Gastroesophageal sphincter (tissue), 4 donors: Measurements from ENCODE around the gene FBXO11. TPM values are rescaled to one million over a fixed set of nuclear protein-coding genes. Genes with fewer than 3 reads are reported as not detected.
"Not testable (repeated sequence)": the region's sequence is repeated elsewhere in the genome, so short reads cannot be mapped to it uniquely, and the experiment has no call there.

Source experiments
- ATAC-seq: fragments of 150-250 bp; one replicate; pipeline ENCODE4 v1.9.1; 2016; ENCODE audit warnings: mild to moderate bottlenecking, moderate library complexity
- H3K27ac ChIP-seq, 4 donors: fragments of 200-600 bp; sonication (generic) in 3 of 4; 1 replicate in 3 of 4; 2 replicates in 1 of 4; pipeline ENCODE4 v1.5.1; 2016 to 2019
- H3K27me3 ChIP-seq: fragments of 200-600 bp; sonication (generic); one replicate; pipeline ENCODE4 v1.5.1; 2019
- H3K36me3 ChIP-seq, 2 donors: fragments of 200-600 bp; sonication (generic); one replicate each; pipeline ENCODE4 v1.5.1; 2019; ENCODE audit warnings: control low read depth in 1 of 2
- H3K4me1 ChIP-seq, 3 donors: fragments of 200-600 bp; sonication (generic); 1 replicate in 2 of 3; 2 replicates in 1 of 3; pipeline ENCODE4 v1.5.1; 2016 to 2019; ENCODE audit warnings: control low read depth in 2 of 3
- H3K4me3 ChIP-seq, 2 donors: fragments of 200-600 bp; sonication (generic); one replicate each; pipeline ENCODE4 v1.5.1; 2019; ENCODE audit warnings: mild to moderate bottlenecking in 1 of 2, moderate library complexity in 1 of 2
- H3K9me3 ChIP-seq, 3 donors: fragments of 200-600 bp; sonication (generic); one replicate each; pipeline ENCODE4 v1.5.1; 2017 to 2019; ENCODE audit warnings: control low read depth in 2 of 3
- EP300 ChIP-seq: sonication (generic); formaldehyde crosslinking; IDR thresholded peaks from one replicate; pipeline ENCODE4 v1.6.1; 2017; ENCODE audit warnings: antibody characterized with exemption, mild to moderate bottlenecking
- POLR2A ChIP-seq, 2 donors: fragments of 450-650 bp; IDR thresholded peaks; one replicate each; pipeline ENCODE4 v1.6.1; 2017; ENCODE audit warnings: antibody characterized with exemption in 2 of 2, mild to moderate bottlenecking in 2 of 2, moderate library complexity in 1 of 2
- POLR2AphosphoS5 ChIP-seq: sonication (generic); formaldehyde crosslinking; IDR thresholded peaks from one replicate; pipeline ENCODE4 v1.6.1; 2017; ENCODE audit warnings: antibody characterized with exemption
- WGBS, 2 donors: methylation state at CpG; one replicate each; pipeline ENCODE4 v1.1.5; 2018; ENCODE audit warnings: low coverage in 1 of 2; 5-methylcytosine and 5-hydroxymethylcytosine counted together
- total RNA-seq, 4 donors: library from RNA; depleted of rRNA; stranded (reverse); fragments of >200 nt; gene quantifications; one replicate each; pipeline ENCODE4 v1.1.0, GENCODE V29; 2016
- TF ChIP-seq, protein P1 (sequence below), 4 experiments: fragments of 200-600 bp in 2 of 4; fragments of 450-650 bp in 2 of 4; sonication (generic) in 1 of 4; IDR thresholded peaks; one replicate each; pipeline ENCODE4 v1.5.1; 2017 to 2019; ENCODE audit warnings: antibody characterized with exemption in 4 of 4, mild to moderate bottlenecking in 2 of 4, moderate library complexity in 2 of 4

FBXO11 gene
- total RNA-seq, 4 donors from 2014 or later: 39.7 to 59.5 (median 50.8) TPM

DNA sequence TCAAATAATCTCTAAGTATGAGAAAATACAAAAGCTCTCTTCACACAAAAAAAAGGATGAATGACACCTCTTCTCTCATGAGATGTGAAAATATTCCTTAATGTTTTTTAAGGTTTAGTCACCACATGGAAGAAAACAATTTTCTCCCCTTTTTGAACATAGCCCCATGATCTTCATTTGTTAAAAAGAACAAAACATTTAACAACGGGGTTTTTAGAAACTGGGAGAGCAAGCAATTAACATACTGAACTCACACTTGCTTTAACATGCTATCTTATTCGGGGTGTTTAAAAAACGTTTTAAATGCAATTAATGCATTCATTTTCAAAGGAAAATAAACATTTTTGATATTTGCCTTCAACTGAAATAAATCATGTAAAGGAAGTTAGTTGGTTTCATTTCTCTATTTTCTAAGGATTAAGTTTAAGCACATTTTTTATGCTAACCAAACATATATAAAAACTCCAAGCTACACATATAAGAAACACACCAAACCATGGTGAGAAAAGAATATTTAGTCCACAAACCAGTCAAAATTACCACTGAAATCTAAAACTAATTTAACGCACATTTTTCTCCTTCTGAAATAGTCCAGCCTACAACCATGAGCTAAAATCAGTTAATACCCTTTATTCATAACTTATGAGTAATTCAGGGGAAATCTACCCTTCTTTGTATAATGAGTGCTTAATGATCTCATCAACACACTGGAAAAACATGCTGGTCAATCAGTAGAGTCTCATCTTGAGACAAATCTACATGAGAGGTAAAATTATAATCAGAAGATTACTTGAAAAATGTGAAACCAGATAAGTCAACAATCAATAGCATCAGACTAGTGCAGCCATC, 8.2 kb downstream of the FBXO11 start:
- H3K36me3 ChIP-seq: no peaks in the 10 kb centered on the region
- H3K27me3 ChIP-seq: no peaks in the 10 kb centered on the region
- H3K27ac ChIP-seq: no peak overlapping the region
- WGBS, 2 donors: 23 to 27% methylated on average over 4 of the region's 4 CpGs
- H3K4me3 ChIP-seq: no peak overlapping the region
- H3K4me1 ChIP-seq: peaks cover 10 to 94% (median 19%) of the 10 kb centered on the region in 3 donors
- no peak for TF ChIP-seq POLR2AphosphoS5
- TF ChIP-seq POLR2A (IDR thresholded peaks at IDR 0.05): no peak
- no peak for TF ChIP-seq EP300
- TF ChIP-seq, protein P1, sequence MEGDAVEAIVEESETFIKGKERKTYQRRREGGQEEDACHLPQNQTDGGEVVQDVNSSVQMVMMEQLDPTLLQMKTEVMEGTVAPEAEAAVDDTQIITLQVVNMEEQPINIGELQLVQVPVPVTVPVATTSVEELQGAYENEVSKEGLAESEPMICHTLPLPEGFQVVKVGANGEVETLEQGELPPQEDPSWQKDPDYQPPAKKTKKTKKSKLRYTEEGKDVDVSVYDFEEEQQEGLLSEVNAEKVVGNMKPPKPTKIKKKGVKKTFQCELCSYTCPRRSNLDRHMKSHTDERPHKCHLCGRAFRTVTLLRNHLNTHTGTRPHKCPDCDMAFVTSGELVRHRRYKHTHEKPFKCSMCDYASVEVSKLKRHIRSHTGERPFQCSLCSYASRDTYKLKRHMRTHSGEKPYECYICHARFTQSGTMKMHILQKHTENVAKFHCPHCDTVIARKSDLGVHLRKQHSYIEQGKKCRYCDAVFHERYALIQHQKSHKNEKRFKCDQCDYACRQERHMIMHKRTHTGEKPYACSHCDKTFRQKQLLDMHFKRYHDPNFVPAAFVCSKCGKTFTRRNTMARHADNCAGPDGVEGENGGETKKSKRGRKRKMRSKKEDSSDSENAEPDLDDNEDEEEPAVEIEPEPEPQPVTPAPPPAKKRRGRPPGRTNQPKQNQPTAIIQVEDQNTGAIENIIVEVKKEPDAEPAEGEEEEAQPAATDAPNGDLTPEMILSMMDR (IDR thresholded peaks at IDR 0.05): no peak
- no peaks in the 10 kb centered on the region for H3K9me3 ChIP-seq
- no peak for ATAC-seq

DNA sequence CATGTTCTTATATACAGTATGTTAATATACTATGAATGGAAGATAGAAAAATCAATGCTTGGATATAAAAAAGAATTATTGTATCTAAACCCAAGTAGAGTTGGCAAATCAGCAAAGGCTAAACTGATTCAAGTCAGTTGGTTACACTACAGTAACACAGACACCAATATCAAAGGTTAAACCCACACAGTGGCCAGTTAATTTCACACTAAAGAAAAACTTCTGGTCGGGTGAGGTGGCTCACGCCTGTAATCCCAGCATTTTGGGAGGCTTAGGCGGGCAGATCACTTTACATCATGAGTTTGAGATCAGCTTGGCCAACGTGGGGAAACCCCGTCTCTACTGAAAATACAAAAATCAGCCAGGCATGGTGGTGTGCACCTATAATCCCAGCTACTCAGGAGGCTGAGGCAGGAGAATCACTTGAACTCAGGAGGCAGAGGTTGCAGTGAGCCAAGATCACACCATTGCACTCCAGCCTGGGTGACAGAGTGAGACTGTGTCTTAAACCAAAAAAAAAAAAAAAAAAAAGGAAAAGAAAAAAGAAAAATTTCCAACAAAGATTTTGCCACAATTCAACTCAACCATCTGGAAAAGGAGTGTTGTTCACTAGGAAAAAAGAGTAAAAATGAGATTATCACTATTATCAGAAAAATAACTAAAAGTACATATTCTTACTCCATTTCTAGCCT, 9.0 kb downstream of the FBXO11 start:
- H3K4me3 ChIP-seq, H3K27ac ChIP-seq, H3K27me3 ChIP-seq, H3K36me3 ChIP-seq, H3K9me3 ChIP-seq, ATAC-seq: not testable (repeated sequence)
- peaks cover 13 to 94% (median 19%) of the 10 kb centered on the region in 3 donors for H3K4me1 ChIP-seq
- 80% methylated on average over 1 of the region's 5 CpGs; no CpG with 5 or more reads in 1 of the 2 donors for WGBS, 2 donors

DNA sequence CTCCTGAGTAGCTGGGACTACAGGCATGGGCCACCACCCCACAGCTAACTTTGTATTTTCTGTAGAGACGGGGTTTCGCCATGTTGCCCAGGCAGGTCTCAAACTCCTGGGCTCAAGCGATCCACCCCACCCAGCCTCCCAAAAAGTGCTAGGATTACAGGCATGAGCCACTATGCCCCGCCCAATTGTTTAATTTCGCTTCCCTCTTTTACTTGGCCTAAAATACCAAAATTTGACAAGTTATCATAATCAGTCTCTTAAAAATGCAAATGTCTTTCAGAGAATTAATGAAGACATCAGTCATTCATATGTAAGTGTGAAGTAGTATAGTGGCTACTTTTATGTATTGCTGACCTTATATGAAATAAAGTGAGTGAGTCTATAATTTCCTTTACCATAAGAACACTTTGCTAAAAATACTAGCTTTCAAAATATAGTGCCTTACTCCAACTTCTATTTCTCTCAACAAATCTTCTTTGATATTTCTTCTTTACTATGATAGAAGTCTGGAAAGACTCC, 9.8 kb downstream of the FBXO11 start:
- H3K27me3 ChIP-seq: no peaks in the 10 kb centered on the region
- H3K4me3 ChIP-seq: no peak overlapping the region
- ATAC-seq: no peak
- H3K27ac ChIP-seq: no peak overlapping the region
- WGBS, 2 donors: 89 to 90% methylated on average over 2 to 5 of the region's 5 CpGs
- peaks cover 16 to 94% (median 17%) of the 10 kb centered on the region in 3 donors for H3K4me1 ChIP-seq
- H3K36me3 ChIP-seq: no peaks in the 10 kb centered on the region
- H3K9me3 ChIP-seq: no peaks in the 10 kb centered on the region
- TF ChIP-seq POLR2AphosphoS5 (no peak), EP300 (no peak), POLR2A (IDR thresholded peaks at IDR 0.05) (no peak)
- TF ChIP-seq, protein P1 (IDR thresholded peaks at IDR 0.05): no peak

DNA sequence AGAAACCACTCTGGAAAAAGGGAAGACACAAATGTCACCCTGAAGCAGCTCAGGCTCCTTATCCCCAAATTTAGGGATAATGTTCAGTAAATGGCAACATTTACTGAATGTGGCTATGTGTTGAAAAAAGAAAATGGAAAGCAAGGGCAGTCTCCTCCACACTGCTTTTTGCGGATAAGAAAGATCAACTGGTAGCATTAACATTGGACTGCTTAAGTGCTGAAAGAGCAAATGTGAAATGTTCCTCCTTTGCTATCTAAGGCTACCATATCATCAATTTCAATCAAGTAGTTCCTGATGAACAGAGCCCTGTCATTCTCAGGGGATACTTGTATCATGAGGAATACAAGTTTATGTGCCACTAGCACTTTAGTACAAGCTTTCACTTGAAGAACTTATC, 12.5 kb downstream of the FBXO11 start:
- Histone ChIP-seq H3K4me1 (peaks cover 15 to 92% (median 18%) of the 10 kb centered on the region in 3 donors), H3K27ac (no peak overlapping the region), H3K4me3 (no peak overlapping the region), H3K9me3 (no peaks in the 10 kb centered on the region), H3K36me3 (no peaks in the 10 kb centered on the region), H3K27me3 (no peaks in the 10 kb centered on the region)
- no peak for ATAC-seq
- TF ChIP-seq POLR2AphosphoS5 (no peak), POLR2A (IDR thresholded peaks at IDR 0.05) (no peak), EP300 (no peak)
- TF ChIP-seq, protein P1 (IDR thresholded peaks at IDR 0.05): no peak
- 60 to 70% methylated on average over 1 of the region's 1 CpG for WGBS, 2 donors

DNA sequence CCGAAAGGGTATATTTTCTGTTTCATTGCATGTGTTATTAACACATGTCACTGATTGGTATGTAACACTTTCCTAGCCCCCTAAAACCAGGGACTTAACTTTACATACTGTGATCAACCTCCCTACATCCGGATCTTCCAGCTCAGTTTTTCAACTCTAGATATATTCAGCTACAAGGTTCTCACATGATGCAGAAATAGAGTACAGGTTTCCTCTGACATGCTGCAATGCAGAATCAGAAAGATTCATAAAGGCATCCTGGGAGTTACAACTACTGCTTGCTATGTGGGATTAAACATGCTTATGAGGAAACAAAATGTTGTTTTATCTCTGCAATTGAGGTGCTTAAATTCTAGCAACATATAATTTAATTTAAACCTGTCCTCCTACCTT, 14.0 kb downstream of the FBXO11 start:
- no peak for ATAC-seq
- no peak for TF ChIP-seq POLR2AphosphoS5
- H3K36me3 ChIP-seq: no peaks in the 10 kb centered on the region
- no peaks in the 10 kb centered on the region for H3K9me3 ChIP-seq
- 58 to 93% methylated on average over 2 of the region's 2 CpGs for WGBS, 2 donors
- no peaks in the 10 kb centered on the region for H3K27me3 ChIP-seq
- no peak overlapping the region for H3K27ac ChIP-seq
- peaks cover 18 to 92% (median 23%) of the 10 kb centered on the region in 3 donors for H3K4me1 ChIP-seq
- H3K4me3 ChIP-seq: no peak overlapping the region
